ENCODE data around the gene KRT2. TPM values are rescaled to one million over a fixed set of nuclear protein-coding genes. Genes with fewer than 3 reads are reported as not detected.

Gene KRT2
- total RNA-seq, 1 donor from 2014 or later: not detected

DNA sequence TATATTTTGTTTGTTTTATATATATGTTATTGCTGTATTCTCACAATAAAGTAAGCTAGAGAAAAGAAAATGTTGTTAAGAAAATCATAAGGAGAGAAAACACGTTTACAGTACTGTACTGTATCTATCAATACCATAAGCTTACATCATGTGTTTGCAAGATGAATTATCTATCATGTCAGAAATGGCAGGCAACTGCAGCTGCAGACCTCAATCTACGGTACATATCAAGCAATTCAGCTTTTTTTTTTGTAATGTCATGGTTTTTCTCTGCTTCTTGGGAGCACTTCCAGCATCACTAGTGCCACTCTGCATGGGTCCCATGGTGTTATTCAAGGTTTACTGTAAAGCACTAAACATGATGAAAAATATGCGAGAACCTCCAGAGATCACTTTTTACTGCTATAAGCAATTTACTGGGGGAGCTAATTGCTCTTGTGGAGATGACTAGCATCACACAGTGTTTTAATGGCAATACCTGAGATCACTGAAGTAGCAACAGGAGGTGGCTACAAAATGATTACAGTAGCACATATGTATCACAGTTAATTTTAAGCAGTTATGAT lies 9.0 kb upstream of the KRT2 start:
- H3K36me3 ChIP-seq (ENCODE audit: control insufficient read depth, insufficient read depth, low read length): no peaks in the 10 kb centered on the region
- TF ChIP-seq, protein P1, sequence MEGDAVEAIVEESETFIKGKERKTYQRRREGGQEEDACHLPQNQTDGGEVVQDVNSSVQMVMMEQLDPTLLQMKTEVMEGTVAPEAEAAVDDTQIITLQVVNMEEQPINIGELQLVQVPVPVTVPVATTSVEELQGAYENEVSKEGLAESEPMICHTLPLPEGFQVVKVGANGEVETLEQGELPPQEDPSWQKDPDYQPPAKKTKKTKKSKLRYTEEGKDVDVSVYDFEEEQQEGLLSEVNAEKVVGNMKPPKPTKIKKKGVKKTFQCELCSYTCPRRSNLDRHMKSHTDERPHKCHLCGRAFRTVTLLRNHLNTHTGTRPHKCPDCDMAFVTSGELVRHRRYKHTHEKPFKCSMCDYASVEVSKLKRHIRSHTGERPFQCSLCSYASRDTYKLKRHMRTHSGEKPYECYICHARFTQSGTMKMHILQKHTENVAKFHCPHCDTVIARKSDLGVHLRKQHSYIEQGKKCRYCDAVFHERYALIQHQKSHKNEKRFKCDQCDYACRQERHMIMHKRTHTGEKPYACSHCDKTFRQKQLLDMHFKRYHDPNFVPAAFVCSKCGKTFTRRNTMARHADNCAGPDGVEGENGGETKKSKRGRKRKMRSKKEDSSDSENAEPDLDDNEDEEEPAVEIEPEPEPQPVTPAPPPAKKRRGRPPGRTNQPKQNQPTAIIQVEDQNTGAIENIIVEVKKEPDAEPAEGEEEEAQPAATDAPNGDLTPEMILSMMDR (IDR thresholded peaks at IDR 0.05; ENCODE audit: insufficient read depth, low read length, severe bottlenecking): no peak
- peaks cover 4% of the 10 kb centered on the region for H3K27me3 ChIP-seq (ENCODE audit: control insufficient read depth, insufficient read depth, low read length)
- no peak for FAIRE-seq
- H3K4me3 ChIP-seq (ENCODE audit: low read depth, low read length): no peak overlapping the region
- no peak for DNase-seq (ENCODE audit: low read depth)

- FAIRE-seq: no peak
- Histone ChIP-seq H3K4me3 (ENCODE audit: low read depth, low read length) (no peak overlapping the region), H3K36me3 (ENCODE audit: control insufficient read depth, insufficient read depth, low read length) (no peaks in the 10 kb centered on the region), H3K27me3 (ENCODE audit: control insufficient read depth, insufficient read depth, low read length) (peaks cover 4% of the 10 kb centered on the region)
- DNase-seq (ENCODE audit: low read depth): no peak
- TF ChIP-seq, protein P1 (IDR thresholded peaks at IDR 0.05; ENCODE audit: insufficient read depth, low read length, severe bottlenecking): no peak
These were observed 7.9 kb upstream of the KRT2 start for GRCh38 chr12:52659951-52660350.

GRCh38 chr12:52659395-52659794 lies 7.4 kb upstream of the KRT2 start:
- FAIRE-seq: no peak
- no peak overlapping the region for H3K4me3 ChIP-seq (ENCODE audit: low read depth, low read length)

GRCh38 chr12:52658196-52658595 lies 6.2 kb upstream of the KRT2 start:
- Histone ChIP-seq H3K4me3 (ENCODE audit: low read depth, low read length) (no peak overlapping the region), H3K27me3 (ENCODE audit: control insufficient read depth, insufficient read depth, low read length) (peaks cover 6% of the 10 kb centered on the region), H3K36me3 (ENCODE audit: control insufficient read depth, insufficient read depth, low read length) (no peaks in the 10 kb centered on the region)
- DNase-seq (ENCODE audit: low read depth) (no peak), FAIRE-seq (no peak)
- TF ChIP-seq, protein P1 (IDR thresholded peaks at IDR 0.05; ENCODE audit: insufficient read depth, low read length, severe bottlenecking): no peak

More at GRCh38 chr12:52659395-52659794, 7.4 kb upstream of the KRT2 start:
- H3K27me3 ChIP-seq (ENCODE audit: control insufficient read depth, insufficient read depth, low read length): peaks cover 8% of the 10 kb centered on the region
- DNase-seq (ENCODE audit: low read depth): no peak
- TF ChIP-seq, protein P1 (IDR thresholded peaks at IDR 0.05; ENCODE audit: insufficient read depth, low read length, severe bottlenecking): no peak
- H3K36me3 ChIP-seq (ENCODE audit: control insufficient read depth, insufficient read depth, low read length): no peaks in the 10 kb centered on the region

DNA sequence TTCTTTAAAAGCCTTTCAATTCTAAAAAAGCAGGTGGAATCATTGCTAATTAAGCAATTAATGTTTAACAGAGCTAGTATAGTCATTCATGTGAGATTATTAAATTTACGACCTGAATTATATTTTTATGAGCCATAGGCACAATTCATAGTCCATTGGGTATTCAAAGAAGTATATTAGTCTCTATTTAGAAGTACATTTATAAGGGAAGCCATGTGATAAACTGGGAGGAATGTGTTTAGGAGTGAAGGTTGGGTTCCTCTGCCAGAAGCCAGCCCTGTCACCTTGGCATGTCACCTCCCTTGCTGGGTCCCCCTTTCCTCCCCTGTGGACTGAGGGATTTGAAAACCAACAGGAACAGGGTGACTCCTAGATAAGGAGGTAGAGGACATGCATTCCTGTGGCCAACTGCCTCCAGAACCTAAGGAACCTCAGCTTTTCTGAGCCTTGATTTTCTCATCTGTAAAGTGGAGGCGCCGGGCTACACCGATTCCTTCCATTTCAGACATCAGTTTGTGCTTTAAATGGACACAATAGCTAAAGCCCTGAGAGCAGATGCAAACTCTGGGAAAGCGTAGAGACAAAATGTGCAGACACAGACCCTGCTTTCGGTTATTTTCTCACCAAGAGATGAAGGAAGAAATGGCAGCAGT lies 5.4 kb upstream of the KRT2 start:
- FAIRE-seq (no peak), DNase-seq (ENCODE audit: low read depth) (no peak)
- TF ChIP-seq, protein P1 (IDR thresholded peaks at IDR 0.05; ENCODE audit: insufficient read depth, low read length, severe bottlenecking): no peak
- H3K4me3 ChIP-seq (ENCODE audit: low read depth, low read length): no peak overlapping the region
- peaks cover 6% of the 10 kb centered on the region for H3K27me3 ChIP-seq (ENCODE audit: control insufficient read depth, insufficient read depth, low read length)
- H3K36me3 ChIP-seq (ENCODE audit: control insufficient read depth, insufficient read depth, low read length): no peaks in the 10 kb centered on the region

Data from bronchial epithelial cell (primary cell).